ENCODE measurements around the gene GDF11. TPM values are rescaled to one million over a fixed set of nuclear protein-coding genes. Genes with fewer than 3 reads are reported as not detected.

GDF11 gene
- total RNA-seq, 1 experiment from 2014 or later, result 5.3 TPM

DNA sequence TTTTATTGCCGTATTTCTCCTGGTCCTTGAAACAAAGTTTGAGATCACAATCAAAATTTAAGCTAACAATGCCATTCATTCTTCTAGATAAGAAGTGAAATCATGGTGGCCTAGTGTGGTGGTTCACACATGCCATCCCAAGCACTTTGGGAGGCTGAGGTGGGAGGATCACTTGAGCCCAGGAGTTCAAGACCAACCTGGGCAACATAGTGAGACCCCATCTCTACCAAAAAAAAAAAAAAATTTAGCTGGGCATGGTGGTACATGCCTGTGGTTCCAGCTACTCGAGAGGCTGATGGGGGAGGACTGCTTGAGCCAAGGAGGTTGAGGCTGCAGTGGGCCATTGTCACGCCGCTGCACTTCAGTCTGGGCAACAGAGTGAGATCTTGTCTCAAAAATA, 24.2 kb downstream of the GDF11 start (continued):
- TF ChIP-seq, protein P1, sequence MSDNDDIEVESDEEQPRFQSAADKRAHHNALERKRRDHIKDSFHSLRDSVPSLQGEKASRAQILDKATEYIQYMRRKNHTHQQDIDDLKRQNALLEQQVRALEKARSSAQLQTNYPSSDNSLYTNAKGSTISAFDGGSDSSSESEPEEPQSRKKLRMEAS (IDR thresholded peaks at IDR 0.05), result no peak
- no peak for TF ChIP-seq ZFX (IDR thresholded peaks at IDR 0.05)

DNA sequence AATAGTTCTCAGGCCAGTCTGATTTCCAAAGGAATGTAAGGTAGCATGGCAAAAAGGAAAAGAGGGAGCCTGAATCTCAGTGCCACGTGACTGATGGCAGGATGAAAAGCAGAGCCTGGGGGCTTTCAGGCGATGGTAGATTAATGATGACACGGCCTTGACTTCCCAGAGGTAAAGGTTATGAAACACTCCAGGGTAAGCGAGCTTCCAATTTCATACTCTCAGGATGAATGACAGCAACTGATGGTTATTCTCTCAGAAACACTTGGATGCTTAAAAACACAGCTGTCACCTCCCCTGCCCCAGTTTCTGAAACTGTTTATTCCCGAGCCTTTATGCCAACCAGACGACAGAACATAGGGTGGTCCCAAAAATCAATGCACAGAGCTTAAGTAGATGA, 28.8 kb downstream of the GDF11 start:
- H4K20me1 ChIP-seq (ENCODE audit: insufficient read depth), result 0 out of 2 replicates have a peak, but pooled peaks cover 4% of the 10 kb centered on the region
- ChIA-PET RAD21 (ENCODE audit: low non-redundant PET in 1 of 2, low total read pairs in 2 of 2, uncharacterized antibody in 2 of 2, unreplicated experiment in 2 of 2) (no interaction called here), CTCF (no interaction called here), POLR2A (no interaction called here)
- no peaks in the 10 kb centered on the region for H3K9me2 ChIP-seq (ENCODE audit: insufficient read depth)
- no peak overlapping the region for H2AFZ ChIP-seq (ENCODE audit: low read depth, low read length, poor library complexity, severe bottlenecking)
- BruUV-seq (replicated peaks), result no TSS peak
- H3K4me3 ChIP-seq (replicated peaks in 1 of 2; ENCODE audit: low read depth in 1 of 2, low read length in 2 of 2), result no peak overlapping the region
- ATAC-seq, result no peak
- intact Hi-C loops (cut with micrococcal nuclease), result loop anchor here (2.0 kb wide), 1 partner anchor 19 kb away; no protein-coding TSS in a partner anchor
- no peak for DNase-seq (ENCODE audit: low read depth, low spot score)
- H3K27me3 ChIP-seq (ENCODE audit: insufficient read depth, low read length), result no peaks in the 10 kb centered on the region
- no peak overlapping the region for H3K9ac ChIP-seq (ENCODE audit: low read length)
- peaks cover 8% of the 10 kb centered on the region in 2 experiments; a peak in 2 of 4 replicates for H3K36me3 ChIP-seq (ENCODE audit: control insufficient read depth in 1 of 2, insufficient read depth in 2 of 2, low read length in 2 of 2)
- no peaks in the 10 kb centered on the region for H3K4me1 ChIP-seq (ENCODE audit: control insufficient read depth in 1 of 2, insufficient read depth in 2 of 2, low read length in 2 of 2)
- H3K79me2 ChIP-seq (ENCODE audit: insufficient read depth, low read length), result peaks cover 30% of the 10 kb centered on the region; the same call in 1 of the 2 replicates
- no peak overlapping the region for H3K27ac ChIP-seq (ENCODE audit: low read depth, low read length)
- no peak for TF ChIP-seq JUND (IDR thresholded peaks at IDR 0.05)
- no peak for TF ChIP-seq POLR2AphosphoS5 (IDR thresholded peaks at IDR 0.05; ENCODE audit: low read depth, low read length)
- TF ChIP-seq, protein P2, sequence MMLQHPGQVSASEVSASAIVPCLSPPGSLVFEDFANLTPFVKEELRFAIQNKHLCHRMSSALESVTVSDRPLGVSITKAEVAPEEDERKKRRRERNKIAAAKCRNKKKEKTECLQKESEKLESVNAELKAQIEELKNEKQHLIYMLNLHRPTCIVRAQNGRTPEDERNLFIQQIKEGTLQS (IDR thresholded peaks at IDR 0.05), result no peak
- TF ChIP-seq, protein P3, sequence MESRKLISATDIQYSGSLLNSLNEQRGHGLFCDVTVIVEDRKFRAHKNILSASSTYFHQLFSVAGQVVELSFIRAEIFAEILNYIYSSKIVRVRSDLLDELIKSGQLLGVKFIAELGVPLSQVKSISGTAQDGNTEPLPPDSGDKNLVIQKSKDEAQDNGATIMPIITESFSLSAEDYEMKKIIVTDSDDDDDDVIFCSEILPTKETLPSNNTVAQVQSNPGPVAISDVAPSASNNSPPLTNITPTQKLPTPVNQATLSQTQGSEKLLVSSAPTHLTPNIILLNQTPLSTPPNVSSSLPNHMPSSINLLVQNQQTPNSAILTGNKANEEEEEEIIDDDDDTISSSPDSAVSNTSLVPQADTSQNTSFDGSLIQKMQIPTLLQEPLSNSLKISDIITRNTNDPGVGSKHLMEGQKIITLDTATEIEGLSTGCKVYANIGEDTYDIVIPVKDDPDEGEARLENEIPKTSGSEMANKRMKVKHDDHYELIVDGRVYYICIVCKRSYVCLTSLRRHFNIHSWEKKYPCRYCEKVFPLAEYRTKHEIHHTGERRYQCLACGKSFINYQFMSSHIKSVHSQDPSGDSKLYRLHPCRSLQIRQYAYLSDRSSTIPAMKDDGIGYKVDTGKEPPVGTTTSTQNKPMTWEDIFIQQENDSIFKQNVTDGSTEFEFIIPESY (IDR thresholded peaks at IDR 0.05; ENCODE audit: extremely low read depth, insufficient replicate concordance, low read length), result no peak
- no peak for TF ChIP-seq FOSL1 (IDR thresholded peaks at IDR 0.05; ENCODE audit: low read depth)
- no peak for TF ChIP-seq TCF7L2 (IDR thresholded peaks at IDR 0.05; ENCODE audit: borderline replicate concordance, extremely low read depth, insufficient read depth, insufficient read length)
- no peak for TF ChIP-seq ZFX (IDR thresholded peaks at IDR 0.05)
- TF ChIP-seq, protein P1 (IDR thresholded peaks at IDR 0.05), result no peak
- TF ChIP-seq, protein P4, sequence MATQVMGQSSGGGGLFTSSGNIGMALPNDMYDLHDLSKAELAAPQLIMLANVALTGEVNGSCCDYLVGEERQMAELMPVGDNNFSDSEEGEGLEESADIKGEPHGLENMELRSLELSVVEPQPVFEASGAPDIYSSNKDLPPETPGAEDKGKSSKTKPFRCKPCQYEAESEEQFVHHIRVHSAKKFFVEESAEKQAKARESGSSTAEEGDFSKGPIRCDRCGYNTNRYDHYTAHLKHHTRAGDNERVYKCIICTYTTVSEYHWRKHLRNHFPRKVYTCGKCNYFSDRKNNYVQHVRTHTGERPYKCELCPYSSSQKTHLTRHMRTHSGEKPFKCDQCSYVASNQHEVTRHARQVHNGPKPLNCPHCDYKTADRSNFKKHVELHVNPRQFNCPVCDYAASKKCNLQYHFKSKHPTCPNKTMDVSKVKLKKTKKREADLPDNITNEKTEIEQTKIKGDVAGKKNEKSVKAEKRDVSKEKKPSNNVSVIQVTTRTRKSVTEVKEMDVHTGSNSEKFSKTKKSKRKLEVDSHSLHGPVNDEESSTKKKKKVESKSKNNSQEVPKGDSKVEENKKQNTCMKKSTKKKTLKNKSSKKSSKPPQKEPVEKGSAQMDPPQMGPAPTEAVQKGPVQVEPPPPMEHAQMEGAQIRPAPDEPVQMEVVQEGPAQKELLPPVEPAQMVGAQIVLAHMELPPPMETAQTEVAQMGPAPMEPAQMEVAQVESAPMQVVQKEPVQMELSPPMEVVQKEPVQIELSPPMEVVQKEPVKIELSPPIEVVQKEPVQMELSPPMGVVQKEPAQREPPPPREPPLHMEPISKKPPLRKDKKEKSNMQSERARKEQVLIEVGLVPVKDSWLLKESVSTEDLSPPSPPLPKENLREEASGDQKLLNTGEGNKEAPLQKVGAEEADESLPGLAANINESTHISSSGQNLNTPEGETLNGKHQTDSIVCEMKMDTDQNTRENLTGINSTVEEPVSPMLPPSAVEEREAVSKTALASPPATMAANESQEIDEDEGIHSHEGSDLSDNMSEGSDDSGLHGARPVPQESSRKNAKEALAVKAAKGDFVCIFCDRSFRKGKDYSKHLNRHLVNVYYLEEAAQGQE (IDR thresholded peaks at IDR 0.05; ENCODE audit: low read depth), result no peak
- TF ChIP-seq EZH2 (IDR thresholded peaks at IDR 0.05), result no peak
- no peak for TF ChIP-seq EGR1 (IDR thresholded peaks at IDR 0.05; ENCODE audit: low read depth)
- TF ChIP-seq RAD21 (IDR thresholded peaks at IDR 0.05; ENCODE audit: low read depth), result no peak
- no peak for TF ChIP-seq CBX3 (IDR thresholded peaks at IDR 0.05; ENCODE audit: low read depth)
- TF ChIP-seq ZNF274 (IDR thresholded peaks at IDR 0.05; ENCODE audit: low read depth, low read length), result no peak
- no peak for TF ChIP-seq SRF (IDR thresholded peaks at IDR 0.05; ENCODE audit: low read depth)
- no peak for TF ChIP-seq CEBPB (IDR thresholded peaks at IDR 0.05; ENCODE audit: low read depth)
- TF ChIP-seq POLR2A (IDR thresholded peaks at IDR 0.05; ENCODE audit: borderline replicate concordance, extremely low read depth, insufficient read depth, insufficient read length), result no peak
- TF ChIP-seq EZH2phosphoT487 (IDR thresholded peaks at IDR 0.05; ENCODE audit: borderline replicate concordance), result no peak
- TF ChIP-seq YY1 (IDR thresholded peaks at IDR 0.05; ENCODE audit: extremely low read depth, insufficient replicate concordance, low read depth, low read length), result no peak
- TF ChIP-seq SP1 (IDR thresholded peaks at IDR 0.05; ENCODE audit: low read depth), result no peak
- no peaks in the 10 kb centered on the region for H3K9me3 ChIP-seq (ENCODE audit: control insufficient read depth in 1 of 2, insufficient read depth in 1 of 2, low read depth in 1 of 2, low read length in 2 of 2)
- no peak overlapping the region for H3K4me2 ChIP-seq (ENCODE audit: low read length)
